HT-29 (cell line): ENCODE results near the gene SPDYE4. TPM values are rescaled to one million over a fixed set of nuclear protein-coding genes. Genes with fewer than 3 reads are reported as not detected.
A peak's percentile ranks its signal among the peaks of the same experiment; 100 is the strongest.
"Not testable (repeated sequence)": the region's sequence is repeated elsewhere in the genome, so short reads cannot be mapped to it uniquely, and the experiment has no call there.

Source experiments
- DNase-seq: peaks from one replicate; pipeline ENCODE4 v3.0.0-alpha.2; 2015; ENCODE audit warnings: low spot score
- total RNA-seq: library from RNA; depleted of rRNA; stranded (reverse); fragments of >200 nt; shearing (Covaris generic); gene quantifications from 2 replicates; pipeline ENCODE4 v1.2.3, GENCODE V29; 2014; rRNA removed

The SPDYE4 gene
- total RNA-seq = not detected in 2 replicates

DNA sequence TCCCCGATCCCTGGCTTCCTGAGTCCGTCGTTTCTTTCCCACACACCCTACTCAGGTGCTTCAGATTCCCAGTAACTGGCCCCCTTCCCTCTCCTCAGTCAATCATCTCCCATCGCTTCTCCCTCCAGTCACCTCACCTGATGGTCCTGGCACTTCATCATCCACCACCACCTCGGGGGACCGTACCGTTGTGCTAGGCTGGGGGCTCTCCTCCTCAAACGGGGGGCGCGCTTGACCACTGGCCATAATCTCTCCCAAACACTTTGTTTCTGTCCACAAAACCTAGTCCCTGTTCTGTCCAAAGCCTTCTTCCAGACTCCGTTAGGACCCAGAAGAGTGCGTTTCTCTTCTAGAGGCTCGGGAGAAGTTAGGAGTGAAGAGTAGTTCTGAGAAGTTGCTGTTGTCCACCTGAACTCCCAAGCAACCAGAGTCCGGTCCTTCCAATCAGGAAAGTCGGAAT, at the start of gene SPDYE4:
TSS of gene SPDYE4 (minus strand) at position 410 of the 460 bp plus-strand sequence. CDS start at position 246, 164 bp downstream.
- DNase-seq = no peak

- no peak for DNase-seq
Observed at GRCh38 chr17:8806926-8807550, 48.7 kb upstream of the SPDYE4 start.

GRCh38 chr17:8806253-8806925, 48.0 kb upstream of the SPDYE4 start:
- no peak for DNase-seq

DNA sequence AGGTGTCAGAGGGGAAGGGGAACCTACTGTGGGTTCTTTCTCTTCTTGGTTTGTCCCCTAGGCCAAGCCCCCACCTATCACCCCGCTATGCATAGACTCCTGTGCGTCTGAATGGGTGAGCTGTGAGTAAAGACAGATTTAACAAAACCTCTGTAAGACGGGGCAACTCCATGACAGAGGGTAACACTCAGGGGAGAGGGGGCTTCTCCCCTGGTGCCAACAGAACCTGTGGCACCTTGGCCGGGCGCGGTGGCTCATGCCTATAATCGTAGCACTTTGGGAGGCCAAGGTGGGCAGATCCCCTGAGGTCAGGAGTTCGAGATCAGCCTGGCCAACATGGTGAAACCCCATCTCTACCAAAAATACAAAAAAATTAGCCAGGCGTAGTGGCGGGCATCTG, 47.0 kb upstream of the SPDYE4 start:
- DNase-seq = not testable (repeated sequence)

- peak; percentile 14 for DNase-seq
Observed at GRCh38 chr17:8803531-8804420, 45.4 kb upstream of the SPDYE4 start.

DNA sequence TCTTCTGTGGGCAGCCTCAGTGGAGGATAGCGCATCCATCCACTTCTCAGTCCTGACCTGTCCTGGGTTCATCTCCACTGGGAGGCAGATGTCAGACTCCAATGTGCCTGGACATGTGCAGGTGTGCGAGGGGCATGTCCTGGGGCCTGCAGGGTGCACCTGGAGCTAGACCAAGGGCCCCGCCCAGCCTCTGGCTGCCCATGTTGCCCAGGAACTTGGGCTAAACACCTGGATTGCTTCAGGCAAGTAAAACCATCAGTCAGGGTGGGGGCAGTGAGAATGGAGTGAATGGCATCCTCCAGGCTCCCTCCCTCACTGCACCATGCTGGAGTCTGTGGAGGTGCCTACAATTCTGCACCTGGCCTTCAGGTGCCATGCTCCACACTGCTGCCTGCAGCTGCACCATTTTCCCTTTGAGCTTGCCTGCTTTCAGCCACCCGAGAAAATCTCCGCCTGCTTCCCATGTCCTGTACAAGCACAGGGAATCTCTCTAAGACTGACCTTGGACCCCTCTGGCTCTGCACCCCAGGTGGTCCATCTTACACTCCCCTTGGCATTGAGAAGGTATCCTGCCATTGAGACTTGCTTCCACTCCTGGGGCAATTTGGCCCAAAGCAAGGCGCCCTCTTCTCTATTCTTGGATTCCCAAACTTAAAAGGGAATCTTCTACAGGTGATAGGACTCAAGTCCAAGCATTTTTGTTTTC, 42.9 kb upstream of the SPDYE4 start:
- DNase-seq = no peak

DNA sequence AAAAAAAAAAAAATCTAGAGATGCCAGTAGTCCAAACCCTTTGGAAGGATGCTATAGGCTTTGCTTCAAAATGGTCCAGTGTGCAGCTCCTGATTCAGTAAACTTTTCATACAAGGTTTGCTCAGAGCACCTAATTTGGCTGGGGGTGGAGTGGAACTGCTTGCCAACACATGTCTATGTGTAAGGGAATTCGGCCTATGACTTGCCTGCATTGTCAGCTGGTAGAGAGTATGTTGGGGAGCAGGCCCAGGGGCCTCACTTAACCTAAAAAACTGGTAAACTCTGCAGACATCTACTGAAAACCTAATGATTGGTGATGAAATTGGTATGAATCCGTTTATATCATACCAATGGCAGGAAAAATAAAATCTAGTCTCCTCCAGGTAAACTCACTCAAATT, 42.3 kb upstream of the SPDYE4 start:
- no peak for DNase-seq

DNA sequence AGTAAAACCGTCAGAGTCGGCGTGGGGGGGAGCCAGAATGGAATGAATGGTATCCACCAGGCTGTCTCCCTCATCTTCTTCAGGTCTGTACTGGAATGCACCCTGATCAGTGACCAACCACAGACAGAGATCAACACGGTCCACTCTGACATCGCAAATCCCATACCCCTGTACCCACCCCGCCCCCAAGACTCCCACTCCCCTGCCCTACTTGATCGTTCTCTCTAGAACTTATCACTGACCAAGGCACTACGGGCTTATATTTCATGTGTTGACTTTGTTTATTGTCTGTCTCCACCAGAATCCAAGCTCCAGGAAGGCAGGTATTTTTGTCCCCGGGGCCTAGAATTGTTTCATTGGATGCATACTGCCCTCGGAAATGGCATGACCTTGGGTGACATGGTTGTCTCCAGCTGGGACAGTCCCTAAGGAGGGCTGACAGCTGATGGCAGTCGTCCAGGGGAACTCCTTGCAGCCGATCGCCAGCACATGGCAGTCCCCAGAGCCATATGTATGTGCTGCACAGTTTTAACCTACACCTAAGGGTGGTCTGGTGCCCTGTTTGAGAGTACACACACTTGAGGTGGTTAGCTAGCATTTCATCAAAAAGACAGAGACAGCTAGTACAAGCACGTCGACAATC, 41.3 kb upstream of the SPDYE4 start:
- no peak for DNase-seq

DNA sequence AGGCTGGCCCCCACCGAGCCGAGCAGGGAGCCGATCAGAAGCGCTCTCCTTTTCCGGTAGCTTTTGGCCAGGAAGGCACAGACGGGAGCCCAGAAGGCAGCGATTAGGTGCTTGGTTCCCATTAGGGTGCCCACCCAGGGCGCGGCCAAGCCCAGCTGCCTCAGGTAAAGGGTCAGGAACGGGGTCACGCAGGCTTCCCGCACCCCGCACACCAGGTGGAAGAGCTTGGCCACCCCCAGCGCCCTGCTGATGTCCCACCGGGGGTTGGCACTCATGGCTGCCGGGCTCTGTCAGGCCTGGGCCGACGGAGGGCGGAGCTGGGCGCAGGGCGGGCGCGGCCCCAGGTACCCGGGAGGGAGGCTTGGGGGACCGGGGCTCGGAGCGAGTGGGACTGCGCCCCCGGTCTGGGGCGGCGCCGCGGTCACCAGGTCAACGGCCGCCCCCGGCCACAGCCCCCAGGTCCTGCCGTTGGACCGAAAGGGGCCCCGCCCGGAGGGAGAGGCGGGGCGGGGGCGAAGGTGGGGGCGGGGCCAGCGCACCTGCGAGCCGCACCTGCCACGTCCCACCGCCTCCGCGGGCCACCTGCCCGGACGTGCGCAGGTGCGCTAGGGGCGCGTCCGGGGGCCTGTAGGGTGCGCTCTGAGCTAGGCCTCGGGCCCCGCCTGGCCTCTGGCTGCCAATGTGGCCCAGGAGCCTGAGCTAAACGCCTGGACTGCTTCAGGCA, 40.7 kb upstream of the SPDYE4 start, which contains the start of gene MFSD6L:
TSS of gene MFSD6L (minus strand) at position 520 of the 724 bp plus-strand sequence. CDS start at position 275, 245 bp downstream.
- peak; percentile 7 for DNase-seq

- no peak for DNase-seq
Observed at GRCh38 chr17:8798176-8798845, 40.0 kb upstream of the SPDYE4 start.

DNA sequence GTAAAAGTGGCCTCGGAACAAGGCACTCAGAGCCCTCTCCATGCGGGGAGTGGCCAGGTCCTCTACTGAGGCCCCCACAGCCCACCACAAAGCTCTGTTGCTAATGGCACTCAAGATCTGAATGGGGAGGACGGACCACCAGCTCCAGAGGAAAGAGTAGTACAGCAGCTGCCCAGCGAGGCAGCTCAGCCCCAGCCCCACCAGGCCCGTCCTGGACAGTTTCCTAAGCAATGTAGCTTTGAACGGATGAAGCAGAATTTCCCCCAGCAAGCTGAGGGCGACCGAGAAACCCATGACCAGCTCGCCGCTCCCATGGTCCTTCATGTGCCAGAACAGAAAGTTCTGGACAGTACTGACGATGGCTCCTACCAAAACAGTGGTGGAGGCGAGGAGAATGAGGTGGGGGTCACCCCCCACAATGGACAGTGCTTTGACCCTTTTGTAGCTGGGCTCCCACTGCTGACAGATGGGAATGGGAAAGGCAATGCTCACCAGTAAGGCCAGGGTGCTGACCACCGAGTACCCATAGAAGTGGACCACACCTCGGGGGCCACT, 39.4 kb upstream of the SPDYE4 start:
- DNase-seq = no peak

DNA sequence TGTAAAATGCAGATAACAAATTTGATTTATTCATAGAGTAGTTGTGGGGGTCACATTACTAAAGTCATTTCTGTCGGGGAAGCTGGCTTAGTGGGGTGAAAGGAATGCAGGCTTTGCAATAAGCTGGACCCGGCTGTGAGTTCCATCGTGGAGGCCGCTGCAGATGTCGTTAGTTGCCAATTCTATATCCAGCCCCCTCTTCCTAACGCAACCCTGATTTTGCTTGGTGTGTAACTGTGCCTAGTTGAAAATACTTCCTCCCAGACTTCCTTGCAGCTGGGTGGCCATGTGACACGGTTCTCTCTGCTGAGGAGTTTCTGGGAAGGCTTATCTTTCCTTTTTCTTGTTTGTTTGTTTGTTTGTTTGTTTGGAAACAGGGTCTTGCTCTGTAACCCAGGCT, 36.3 kb upstream of the SPDYE4 start:
- DNase-seq = no peak

DNA sequence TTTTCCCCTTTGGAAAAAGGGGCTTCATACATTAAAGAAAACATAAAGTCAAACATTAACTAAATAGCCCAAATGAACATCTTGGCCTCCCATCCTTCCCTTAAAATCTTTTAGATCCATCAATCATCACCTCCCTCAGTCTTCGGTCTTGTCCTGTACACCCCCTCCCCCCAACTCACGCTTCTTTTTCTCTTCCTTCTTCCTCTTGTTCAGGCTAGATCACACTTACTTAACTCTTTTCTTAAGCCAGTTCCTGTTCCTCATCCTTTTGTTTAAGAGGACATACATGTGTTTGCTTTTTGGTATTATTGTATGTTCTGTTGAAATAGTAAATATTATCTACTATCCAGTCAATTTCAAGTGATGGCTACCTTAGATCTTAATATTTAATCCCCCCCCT, 35.3 kb upstream of the SPDYE4 start:
- DNase-seq = no peak

GRCh38 chr17:8792646-8793045, 34.3 kb upstream of the SPDYE4 start:
- no peak for DNase-seq

- no peak for DNase-seq
Observed at GRCh38 chr17:8791910-8792270, 33.5 kb upstream of the SPDYE4 start.

DNA sequence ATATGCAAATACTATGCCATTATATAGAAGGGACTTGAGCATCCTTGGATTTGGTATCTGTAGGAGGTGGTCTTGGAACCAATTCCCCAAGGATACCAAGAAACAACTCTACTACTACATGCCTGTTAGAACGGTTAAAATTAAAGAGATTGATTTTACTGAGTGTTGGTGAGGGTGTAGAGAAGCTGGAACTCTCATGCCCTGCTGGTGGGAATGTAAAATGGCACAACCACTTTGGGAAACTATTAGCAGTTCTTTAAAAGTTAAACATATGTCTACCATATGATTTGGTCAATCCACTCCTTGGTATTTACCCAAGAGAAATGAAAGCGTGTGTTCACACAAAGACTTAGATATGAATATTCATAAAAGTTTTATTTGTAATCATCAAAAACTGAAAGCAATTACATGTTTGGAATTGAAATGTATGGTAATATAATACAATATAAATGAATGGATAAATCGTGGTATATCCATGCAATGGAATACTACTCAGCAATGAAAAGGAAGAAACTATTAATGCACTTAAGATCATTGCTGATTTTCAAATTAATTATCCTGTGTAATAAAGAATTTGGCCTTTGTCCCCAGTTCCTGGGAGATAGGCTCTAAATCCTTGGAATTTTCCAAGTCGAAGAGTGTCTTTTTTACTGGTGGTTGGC, 33.0 kb upstream of the SPDYE4 start:
- no peak for DNase-seq

- DNase-seq = no peak
Observed at GRCh38 chr17:8789743-8790142, 31.4 kb upstream of the SPDYE4 start.

GRCh38 chr17:8788998-8789397, 30.7 kb upstream of the SPDYE4 start:
- DNase-seq = no peak
